HG03097 (cell line): Measurements from ENCODE around the gene SERINC3.
"Not testable (repeated sequence)": the region's sequence is repeated elsewhere in the genome, so short reads cannot be mapped to it uniquely, and the experiment has no call there.

ENCODE experiments used
- ATAC-seq: cut with Tn5 transposase; IDR thresholded peaks from one replicate; pipeline ENCODE4 v1.9.1; 2021; ENCODE audit not compliant: unreplicated experiment, low FRiP score

SERINC3 gene

DNA sequence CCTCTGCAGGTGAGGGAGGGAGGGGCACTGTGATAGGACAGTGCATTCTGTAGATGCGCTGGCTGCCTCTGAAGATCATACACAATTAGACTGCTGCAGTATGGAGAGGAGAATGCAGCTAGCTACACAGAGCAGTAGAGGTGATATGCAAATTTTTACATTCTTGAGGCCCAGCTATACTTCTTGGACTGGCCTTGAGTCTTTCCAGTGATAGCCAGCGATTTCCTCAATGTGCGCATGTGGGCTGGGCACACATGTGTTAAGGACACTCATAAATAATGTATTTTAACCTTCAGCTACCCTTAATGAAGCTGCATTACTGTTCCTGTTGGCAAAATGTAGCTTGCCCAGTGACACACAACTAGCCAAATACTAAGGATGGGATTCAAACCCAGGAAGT lies 27.2 kb downstream of the SERINC3 start:
- ATAC-seq = no peak

DNA sequence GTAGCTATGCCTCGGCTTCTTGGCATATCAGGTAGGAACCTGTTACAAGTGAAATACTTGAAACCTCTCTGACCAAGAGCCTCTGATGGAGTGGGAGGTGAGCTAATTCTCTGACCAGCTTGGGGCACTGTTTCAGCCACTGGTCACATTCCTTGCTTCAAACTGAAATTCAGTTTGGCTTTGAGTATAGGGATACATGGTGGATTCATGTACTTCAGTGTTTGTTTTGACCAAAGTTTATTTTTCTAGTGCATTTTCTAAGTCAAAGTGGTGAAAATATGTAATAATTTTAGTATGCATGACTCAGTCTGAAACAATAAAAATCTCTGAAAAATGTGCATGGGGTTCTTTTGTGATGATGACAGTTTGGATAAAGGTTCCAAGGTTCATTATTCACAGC lies 27.6 kb downstream of the SERINC3 start:
- no peak for ATAC-seq

DNA sequence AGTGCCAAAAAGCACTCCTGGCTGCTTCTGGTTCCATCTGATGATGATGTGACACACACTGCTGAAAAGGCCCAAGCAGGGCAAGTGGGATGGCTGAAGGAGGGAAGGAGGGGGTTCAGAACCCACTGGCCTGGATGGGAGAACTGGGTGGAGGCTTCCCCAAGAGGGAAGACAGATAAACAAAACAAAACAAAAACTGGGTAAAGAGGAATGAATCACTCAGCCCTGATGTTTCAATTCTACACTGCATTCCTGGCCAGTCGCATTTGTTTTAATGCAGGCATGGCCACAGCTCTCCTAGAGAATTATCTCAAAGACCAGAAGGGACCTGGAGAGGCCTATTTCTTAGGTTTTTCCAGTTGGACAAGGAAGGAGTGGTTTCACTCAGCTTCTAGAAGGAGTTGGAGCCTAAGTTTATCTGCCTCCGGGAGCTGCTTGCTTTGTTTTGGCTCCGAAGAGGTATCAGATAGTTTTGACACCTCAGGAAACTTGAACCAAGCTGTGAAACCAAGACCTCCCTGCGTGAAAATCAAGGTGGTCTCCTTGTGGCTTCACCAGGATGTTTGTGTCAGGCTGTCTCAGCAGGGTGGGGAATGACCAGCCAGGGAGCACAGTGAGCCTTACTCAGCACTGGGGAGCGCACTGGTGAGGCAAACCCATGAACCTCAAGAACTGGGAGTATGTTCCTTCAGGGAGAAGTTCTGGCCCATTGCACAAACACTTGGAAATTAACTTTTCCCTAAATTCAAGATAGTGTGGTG lies 30.1 kb downstream of the SERINC3 start:
- ATAC-seq = no peak

DNA sequence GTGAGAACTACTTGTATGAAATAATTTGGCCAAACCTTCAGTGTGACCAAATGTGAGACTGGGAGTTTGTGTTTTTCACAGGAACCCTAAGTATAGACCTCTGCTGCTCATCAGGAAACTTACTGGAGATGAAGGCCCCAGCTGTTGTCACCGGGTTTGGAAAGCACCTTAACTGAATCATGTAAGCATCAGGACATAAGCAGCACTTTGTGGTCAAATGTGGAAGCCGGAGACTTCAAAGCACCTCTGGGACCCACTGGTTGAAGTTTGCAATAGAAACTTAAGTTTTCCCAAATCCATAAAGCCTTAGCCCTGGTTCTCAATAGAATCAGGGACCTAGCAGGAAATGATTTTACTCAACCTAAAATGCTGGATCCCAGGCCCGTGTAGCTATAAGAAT lies 31.9 kb downstream of the SERINC3 start:
- no peak for ATAC-seq

DNA sequence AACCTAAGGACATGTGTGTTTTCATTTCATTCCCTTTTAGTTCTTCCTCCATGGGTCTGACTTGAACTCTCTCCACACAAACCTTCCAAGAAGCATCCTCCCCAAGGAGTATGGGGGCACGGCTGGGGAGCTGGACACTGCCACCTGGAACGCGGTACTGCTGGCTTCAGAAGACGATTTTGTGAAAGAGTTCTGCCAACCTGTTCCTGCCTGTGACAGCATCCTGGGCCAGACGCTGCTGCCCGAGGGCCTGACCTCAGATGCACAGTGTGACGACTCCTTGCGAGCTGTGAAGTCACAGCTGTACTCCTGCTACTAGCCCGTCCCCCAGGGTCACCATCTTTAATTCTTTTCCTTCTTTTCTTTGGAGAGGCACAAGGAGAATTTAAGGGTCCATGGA lies 32.6 kb downstream of the SERINC3 start:
- ATAC-seq = no peak

DNA sequence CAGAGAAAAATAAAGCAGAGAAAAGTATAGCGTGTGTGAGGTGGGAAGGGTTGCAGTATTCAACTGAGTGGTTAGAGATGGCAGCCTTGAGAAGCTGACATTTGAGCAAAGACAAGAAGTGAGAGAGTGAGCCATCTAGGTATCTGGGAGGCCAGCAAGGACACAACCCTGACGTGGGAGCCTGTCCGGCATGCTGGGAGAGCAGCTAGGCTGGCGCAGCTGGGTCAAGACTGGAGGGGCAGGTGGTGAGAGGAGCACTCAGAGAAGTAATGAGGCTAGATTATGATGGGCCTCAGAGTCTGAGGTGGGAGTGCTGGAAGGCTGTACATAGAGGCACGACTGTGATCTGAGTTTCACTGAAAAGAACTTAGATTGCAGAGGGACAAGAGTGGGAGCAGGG lies 33.3 kb downstream of the SERINC3 start:
- no peak for ATAC-seq

DNA sequence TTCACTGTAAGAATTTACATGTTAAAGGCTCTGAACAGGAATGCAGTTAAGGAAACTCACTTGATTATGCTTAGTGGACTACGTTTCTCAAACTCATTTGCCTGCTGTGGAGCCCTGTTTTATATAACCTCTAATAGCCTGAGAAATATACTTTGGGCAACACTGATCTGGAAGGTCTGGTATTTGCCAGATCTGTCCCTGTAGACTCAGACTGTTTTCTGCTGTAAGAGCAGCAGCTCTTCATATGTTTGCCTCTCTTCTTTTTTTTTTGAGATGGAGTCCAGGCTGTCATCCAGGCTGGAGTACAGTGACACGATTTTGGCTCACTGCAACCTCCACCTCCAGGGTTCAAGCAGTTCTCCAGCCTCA lies 36.1 kb downstream of the SERINC3 start:
- no peak for ATAC-seq

DNA sequence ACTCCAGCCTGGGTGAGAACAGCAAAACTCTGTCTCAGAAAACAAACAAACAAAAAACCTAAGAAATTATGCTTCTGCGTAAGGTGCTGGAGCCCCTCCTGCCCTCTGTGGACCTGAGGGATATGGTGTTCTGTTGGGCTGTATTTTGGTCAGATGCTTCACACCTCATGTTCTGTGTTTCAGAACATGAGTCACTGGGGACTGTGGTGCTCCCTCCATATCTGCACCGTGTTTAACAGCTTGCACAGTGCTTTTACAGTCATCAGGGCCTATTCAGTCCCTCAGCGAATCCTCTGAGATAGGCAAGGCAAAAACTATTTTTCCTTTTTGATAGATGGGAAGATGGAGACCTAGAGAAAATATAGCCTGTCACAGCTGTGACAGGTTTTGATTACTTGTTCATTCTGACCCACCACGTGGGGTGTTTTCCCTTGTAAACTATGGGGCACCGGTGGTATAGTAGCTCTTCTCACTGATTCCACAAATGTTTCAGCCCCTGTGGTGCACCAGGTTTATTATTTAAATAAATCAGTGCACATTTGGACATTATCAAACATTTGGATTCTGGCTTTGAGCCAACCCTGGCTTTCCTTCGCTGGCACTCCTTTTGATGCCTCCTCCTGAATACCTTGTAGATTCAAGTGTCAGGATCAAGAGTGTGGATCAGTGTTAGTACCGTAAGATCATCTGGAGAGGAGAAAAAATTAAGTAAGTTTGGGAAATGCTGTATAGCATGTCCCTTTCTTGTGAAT lies 36.6 kb downstream of the SERINC3 start:
- no peak for ATAC-seq

DNA sequence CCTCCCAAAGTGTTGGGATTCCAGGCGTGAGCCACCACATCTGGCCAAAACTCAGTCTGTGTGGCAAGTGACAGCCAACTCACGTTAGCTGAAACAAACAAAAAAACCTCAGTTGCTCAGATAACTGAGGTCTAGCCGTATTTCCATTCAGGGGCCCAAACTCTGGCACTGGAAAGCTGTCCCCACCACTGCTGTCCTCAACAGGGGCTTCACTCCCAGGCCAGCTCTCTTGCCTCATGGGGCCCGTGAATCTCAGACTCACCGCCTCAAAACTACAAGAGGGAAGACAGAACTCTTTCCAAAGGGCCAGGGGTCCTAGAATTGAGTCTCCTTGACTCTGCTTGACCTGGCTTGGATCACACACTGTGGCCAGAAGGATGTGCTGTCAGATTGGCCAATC lies 38.8 kb downstream of the SERINC3 start:
- ATAC-seq = no peak

DNA sequence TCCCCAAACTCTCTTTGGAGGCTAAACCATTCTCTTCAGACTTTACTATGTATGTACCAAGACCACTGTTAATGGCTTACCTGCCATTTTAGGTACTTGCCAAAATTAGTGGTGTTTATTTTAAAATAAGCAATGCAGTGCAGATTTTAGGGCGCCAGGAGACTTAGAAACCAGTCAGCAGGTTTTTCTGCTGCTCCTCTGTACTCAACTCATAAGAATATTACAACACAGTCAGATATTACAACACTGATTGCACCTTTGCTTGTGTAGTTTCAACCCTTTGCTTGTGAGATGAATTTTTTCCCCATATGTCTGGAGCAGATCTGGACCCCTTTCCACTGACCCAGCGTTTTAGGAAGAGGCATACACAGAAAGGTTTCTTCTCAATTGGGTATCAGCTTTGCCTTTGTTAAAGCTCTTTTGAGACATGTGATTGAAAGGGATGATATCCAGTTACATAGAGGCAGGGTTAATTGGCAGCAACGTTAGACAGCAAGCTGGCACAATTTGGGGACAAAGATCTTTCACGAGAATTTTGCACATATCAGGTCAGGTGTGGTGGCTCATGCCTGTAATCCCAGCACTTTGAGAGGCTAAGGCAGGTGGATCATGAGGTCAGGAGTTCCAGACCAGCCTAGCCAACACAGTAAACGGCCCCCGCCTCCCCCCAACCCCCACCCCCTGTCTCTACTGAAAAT lies 40.0 kb downstream of the SERINC3 start:
- no peak for ATAC-seq

DNA sequence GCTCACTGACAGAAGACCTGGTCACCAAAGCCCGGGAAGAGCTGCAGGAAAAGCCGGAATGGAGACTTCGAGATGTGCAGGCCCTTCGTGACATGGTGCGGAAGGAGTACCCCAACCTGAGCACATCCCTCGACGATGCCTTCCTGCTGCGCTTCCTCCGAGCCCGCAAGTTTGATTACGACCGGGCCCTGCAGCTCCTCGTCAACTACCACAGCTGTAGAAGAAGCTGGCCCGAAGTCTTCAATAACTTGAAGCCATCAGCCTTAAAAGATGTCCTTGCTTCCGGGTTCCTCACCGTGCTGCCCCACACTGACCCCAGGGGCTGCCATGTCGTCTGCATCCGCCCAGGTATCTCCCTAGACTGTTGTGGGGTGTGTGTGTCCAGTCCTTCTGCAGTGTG lies 41.8 kb downstream of the SERINC3 start:
- no peak for ATAC-seq

DNA sequence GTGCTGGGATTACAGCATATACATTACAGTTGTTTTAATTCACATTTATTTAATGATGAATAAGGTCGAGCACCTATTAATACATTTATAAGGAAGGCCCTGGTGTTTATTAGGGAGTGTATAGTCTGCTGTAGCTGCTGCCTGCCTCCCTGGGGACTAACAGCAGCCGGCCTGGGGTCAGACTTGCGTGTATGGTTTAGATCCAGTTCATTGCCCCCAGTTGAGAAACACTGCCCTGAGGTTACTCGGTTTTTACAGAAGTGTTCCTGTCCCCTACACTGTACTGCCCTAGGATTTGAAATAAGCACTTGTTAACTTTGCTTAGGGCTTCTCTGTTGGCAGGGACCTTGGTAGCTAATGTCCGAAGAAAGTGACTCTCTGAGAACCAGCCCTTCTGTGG lies 42.2 kb downstream of the SERINC3 start:
- no peak for ATAC-seq

DNA sequence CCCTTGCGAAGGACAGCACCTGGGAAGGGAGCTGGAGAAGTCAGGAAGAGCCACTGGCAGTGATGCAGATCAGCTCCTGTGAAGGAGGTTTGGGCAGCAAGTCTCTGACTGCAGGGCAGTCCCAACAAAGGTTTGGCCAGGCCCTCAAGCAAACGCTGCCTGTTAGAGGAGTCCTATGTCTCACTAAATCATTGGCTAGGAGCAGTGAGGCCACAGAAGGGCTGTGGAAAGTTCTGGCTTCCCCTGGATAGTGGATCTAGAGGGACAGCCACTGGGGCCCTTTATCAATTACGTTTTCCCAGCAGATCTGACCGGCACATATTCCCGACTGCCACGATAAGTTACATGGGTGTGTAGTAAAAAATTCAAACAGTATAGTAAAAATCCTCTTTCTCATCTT lies 43.7 kb downstream of the SERINC3 start:
- ATAC-seq = no peak

DNA sequence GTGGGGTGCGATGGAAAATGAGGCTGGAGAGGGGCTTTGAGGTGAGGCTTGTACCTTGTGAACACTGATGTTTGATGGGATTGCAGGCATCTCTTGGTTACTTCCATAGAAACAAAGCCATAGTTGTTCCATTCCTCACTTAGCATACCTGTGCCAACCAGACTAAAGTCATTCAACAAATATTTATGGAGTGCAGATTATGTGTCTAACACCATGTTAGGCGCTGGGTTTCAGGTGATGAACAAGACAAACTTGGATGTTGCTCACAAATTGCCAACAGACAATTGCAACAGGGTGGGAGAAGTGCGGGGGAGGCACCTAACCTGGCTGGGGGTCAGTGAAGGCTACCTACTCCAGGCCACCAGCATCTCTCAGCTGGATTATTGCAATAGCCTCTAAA lies 44.7 kb downstream of the SERINC3 start:
- no peak for ATAC-seq

DNA sequence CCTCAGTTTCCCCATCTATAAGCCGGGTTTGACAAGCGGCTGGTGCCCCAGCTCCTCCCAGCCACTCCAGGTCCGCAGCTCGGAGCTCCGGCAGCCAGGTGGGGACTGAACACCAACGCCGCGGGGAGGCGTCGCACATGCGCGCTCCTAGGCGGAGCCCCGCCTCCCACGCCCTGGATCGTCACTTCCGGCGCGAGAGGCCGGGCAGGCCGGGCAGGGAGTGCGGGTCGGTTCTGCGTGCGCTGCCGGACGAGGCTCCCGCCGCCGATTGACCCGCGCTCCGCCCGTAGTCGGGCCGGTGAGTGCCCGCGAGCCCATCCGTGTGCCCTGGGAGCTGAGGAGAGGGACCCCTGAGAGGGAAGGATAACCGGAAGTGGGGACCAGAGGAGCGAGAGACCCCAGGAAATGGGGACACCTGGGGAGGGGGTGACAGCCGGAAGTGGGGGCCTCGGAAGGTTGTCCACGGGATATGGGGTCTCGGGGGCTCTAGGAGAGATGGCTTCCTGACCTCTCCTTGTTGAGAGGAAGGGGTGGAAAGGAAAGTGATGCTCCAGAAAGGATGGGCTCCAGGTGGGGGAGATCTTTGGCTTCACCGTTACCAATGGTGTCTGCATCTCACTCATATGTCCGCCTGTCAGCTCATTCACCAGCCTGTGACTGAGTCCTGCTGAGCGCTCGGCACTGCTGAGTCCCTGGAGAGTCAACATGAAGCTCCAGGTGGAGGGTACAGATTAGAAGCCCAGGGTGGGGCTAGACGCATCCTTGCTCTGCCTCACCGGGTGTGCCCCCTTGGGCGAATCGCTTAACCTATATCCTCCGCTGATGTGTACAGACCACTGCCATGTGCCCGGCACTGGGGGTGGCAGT lies 45.9 kb downstream of the SERINC3 start, which contains the start of gene TTPAL:
TTPAL (plus strand) TSS at position 181 of the 867 bp plus-strand sequence. CDS start 4,126 bp downstream, outside the sequence.
- ATAC-seq = peak; percentile 92

DNA sequence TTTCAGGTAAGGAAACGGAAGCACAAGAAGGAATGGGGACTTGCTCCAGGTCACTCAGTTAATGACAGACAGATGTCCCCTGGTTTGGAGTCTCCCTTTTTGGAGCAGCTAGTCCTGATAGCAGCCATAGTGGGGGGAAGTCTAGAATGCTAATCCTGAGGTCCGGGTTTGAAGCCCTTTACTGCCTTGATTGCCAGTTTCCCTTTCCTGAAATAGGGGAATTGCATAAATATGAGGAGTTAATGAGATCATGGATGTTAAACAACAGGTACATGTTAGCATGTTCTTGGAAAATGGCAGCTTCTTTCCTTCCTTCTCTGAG lies 46.5 kb downstream of the SERINC3 start:
- ATAC-seq = no peak

DNA sequence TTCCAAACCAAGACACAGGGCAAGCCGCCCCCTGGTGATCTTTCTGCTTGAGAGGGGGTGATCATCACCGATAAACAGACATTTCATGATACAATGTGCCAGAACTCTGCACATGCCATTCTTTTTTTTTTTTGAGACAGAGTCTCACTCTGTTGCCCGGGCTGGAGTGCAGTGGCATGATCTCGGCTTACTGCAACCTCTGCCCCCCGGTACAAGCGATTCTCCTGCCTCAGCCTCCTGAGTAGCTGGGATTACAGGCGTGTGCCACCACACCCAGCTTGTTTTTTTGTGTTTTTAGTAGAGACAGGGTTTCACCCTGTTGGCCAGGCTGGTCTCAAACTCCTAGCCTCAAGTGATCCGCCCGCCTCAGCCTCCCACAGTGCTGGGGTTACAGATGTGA lies 49.6 kb downstream of the SERINC3 start:
- not testable (repeated sequence) for ATAC-seq

DNA sequence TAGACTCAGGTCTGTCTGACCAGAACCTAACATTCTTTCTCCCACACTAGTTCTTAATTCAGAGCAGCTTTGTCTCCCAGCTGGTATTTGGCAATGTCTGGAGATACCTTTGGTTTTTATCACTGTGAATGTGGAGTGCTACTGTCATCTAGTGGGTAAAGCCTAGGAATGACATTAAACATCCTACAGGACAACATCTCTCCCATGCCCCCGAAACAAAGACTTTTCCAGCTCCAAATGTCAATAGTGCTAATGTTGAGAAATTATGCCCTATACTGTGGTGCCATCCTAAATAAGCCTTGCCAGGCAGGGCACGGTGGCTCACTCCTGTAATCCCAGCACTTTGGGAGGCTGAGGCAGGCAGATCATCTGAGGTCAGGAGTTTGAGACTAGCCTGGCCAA lies 50.4 kb downstream of the SERINC3 start:
- no peak for ATAC-seq

DNA sequence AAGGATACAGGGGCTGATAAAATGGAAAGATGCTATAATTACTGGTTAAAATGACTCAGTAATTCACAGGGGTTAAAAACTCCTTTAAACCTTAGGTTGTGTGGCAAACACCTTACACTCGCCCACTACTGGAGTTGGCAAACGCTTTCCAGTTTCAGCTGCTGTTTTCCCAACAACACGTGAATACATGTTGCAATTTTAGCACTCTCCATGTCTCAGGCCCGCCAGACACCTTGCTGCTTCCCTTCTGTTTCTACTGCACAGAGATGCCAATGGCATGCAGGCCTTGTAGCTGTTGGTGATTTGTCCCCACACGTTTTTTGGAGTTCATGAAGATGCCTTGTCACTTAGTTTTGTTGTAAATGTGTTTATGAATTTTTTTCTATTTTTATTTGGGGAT lies 51.5 kb downstream of the SERINC3 start:
- ATAC-seq = no peak

DNA sequence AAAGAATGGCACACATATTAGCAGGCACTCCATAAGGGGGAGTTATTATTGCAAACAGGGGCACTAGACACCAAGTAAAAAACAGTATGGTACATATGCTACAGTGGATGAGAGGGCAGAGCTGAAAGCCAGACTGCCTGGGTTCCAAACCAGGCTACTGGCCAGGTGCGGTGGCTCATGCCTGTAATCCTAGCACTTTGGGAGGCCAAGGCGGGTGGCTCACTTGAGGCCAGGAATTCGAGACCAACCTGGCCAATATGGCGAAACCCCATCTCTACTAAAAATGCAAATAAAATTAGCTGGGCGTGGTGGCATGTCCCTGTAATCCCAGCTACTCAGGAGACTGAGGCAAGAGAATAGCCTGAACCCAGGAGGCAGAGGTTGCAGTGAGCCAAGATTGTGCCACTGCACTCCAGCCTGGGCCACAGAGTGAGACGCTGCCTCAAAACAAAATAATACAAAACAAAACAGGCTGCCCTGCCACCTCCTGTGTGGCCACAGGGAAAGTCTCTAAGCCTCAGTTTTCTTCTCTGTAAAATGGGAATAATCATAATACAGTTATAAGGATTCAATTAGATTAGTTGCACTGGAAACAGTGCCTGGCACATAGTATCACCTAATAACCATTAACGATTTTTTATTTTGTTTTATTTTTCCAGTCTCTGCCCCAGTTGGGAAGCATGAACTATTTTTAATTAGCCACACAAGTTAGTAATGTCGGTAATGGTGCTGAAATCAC lies 53.7 kb downstream of the SERINC3 start:
- ATAC-seq = no peak
